Measurements from ENCODE around the gene POF1B.
A peak's percentile ranks its signal among the peaks of the same experiment; 100 is the strongest.
"Not testable (repeated sequence)": the region's sequence is repeated elsewhere in the genome, so short reads cannot be mapped to it uniquely, and the experiment has no call there.

POF1B gene, protein sequence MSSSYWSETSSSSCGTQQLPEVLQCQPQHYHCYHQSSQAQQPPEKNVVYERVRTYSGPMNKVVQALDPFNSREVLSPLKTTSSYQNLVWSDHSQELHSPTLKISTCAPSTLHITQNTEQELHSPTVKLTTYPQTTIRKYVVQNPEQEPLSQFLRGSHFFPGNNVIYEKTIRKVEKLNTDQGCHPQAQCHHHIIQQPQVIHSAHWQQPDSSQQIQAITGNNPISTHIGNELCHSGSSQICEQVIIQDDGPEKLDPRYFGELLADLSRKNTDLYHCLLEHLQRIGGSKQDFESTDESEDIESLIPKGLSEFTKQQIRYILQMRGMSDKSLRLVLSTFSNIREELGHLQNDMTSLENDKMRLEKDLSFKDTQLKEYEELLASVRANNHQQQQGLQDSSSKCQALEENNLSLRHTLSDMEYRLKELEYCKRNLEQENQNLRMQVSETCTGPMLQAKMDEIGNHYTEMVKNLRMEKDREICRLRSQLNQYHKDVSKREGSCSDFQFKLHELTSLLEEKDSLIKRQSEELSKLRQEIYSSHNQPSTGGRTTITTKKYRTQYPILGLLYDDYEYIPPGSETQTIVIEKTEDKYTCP

DNA sequence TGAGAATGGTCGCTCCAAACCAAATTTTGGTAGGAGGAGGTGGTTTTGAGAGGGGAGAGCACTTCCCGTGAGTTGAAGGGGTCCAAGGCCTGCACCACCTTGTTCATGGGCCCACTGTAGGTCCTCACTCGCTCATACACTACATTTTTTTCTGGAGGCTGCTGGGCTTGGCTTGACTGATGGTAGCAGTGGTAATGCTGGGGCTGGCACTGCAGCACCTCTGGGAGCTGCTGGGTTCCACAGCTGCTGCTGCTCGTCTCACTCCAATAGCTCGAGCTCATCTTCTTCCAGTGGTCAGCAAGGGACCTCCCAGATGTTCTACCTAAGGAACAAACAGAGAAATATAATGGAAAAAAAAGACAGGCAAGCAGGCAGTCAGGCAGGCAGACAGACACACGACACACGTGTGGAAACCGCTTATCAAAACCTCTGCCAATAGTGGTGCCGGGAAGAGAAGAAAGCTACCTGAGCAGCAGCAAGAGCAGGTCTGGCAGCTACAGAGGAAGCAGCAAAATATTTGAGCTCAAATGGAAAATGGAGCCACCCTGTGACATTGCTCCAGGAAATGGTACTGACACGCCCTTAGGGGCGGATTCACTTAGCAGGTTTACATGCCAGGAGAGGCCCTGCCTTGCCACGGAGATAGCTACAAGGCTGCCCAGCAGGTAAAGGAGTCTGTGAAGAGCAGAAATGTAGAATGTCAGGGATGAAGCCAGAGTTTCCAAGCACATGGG is at the start of gene POF1B:
POF1B (minus strand) TSS at position 492 of the 734 bp plus-strand sequence; CDS start at position 281, 211 bp downstream.
- DNase-seq: no peak

DNA sequence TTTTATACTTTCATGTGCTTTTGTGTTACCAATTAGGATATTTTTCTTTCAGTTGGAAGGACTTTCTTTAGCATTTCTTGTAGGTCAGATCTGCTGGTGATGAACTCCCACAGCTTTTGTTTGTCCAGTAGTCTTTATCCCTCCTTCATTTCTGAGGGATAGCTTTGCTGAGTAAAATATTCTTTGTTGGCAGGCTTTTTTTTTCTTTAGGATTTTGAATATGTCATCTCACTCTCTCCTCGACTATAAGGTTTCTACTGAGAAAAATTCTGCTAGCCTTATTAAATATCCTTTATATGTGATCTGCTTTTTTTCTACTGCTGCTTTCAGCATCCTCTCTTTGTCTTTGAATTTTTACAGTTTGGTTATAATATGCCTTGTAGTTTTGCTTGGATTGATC is 49.6 kb upstream of the POF1B start:
- DNase-seq: no peak

- DNase-seq: no peak
Observed at GRCh38 chrX:85419293-85419692, 39.8 kb upstream of the POF1B start.

DNA sequence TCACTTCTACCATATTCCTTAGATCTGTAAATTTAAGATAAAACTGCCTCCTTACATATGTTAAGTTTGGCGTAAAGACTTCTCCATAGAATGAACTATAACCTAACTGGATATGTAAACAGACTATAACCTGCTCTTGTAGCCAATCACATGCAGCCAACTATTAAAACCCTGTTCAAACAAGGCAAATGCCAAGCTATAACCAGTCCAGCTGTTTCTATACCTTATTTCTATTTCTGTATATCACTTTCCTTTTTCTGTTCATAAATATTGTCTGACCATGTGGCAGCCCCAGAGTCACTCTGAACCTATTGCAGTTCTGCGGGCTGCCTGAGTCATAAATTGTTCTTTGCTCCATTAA is 12.4 kb upstream of the POF1B start:
- DNase-seq: no peak

DNA sequence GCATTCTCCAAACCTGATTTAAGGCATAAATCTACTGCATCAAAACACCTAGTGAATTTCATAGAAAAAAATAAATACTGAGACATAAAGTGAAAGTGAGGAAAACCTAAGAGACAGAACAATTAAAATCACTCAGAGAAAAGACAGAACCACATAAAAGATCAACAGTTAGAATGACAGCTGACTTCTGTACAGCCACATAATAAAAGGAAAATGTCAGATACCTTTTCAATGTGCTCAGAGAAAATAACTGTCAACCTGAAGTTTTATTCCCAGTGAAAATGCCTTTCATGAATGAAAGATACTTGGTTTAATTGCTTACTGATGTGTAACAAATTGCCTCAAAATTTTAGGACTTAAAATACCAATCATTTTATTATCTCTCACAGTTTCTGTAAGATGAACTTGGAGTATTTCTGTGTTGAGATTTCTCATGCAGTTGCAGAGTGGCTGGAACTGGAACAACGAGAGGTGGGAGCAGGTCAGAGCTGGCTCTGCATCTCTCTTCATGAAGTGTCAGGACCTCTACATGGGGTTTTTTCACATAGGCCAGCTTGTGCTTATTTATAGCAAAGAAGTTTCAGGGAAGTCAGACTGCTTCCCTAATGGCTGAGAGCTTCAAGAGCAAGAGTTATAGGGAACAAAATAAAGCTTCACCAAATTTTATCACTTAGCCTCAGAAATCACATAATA is 11.9 kb upstream of the POF1B start:
- no peak for DNase-seq

GRCh38 chrX:85381602-85382001 is 2.1 kb upstream of the POF1B start:
- no peak for DNase-seq

- no peak for DNase-seq
Observed at GRCh38 chrX:85378461-85378860, 1.0 kb downstream of the POF1B start.

DNA sequence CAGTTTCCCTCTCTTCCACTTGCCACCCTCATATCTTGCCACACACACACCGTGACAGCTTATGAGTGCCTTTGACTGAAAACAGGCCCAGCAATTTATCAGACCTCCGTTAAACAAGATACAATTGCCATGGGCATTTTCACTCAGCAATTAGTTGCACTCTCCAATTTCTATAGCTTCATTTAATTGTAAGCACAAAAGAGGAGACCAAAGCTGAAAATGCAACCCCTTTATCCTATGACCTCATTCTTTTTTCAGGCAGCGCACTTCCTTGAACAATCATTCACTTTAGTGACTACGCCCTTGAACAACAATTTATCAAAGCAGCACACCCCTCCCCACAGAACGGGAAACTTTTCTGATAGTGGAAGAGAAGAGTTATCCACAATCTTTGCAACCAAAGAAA is 4.1 kb downstream of the POF1B start:
- no peak for DNase-seq

GRCh38 chrX:85365370-85365995 is 14.0 kb downstream of the POF1B start:
- DNase-seq: no peak

GRCh38 chrX:85359051-85359450 is 20.4 kb downstream of the POF1B start:
- no peak for DNase-seq

DNA sequence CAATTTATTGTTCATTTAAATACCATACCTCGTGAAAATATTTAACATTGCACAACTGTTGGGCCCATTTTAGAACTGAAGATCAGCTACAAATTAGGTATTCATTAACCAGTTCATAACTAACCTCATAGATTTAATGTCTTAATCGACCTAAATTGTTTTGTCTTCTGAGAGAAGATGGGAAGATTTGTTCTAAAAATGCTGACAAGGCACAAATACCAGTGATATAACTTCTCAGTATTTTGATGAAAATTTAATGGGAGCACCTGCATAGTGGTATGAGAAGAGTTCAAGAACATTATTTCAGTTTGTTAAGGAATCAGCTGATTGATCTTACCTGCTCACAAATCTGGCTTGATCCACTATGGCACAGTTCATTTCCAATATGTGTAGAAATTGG is 33.9 kb downstream of the POF1B start:
- DNase-seq: no peak

DNA sequence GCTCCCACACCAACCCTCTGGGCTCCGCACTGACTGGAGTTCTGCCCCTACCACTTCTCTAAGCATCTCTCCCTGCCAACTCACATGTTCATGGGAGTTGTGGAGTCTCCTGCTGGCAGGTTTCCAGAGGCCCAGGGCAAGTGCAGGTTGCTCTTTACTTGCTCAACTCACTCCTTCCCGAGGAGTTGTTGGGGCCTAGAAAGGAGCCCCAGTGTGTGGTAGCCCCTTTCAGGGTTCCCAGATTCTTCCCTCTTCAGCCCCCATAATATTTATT is 52.5 kb downstream of the POF1B start:
- DNase-seq: no peak

DNA sequence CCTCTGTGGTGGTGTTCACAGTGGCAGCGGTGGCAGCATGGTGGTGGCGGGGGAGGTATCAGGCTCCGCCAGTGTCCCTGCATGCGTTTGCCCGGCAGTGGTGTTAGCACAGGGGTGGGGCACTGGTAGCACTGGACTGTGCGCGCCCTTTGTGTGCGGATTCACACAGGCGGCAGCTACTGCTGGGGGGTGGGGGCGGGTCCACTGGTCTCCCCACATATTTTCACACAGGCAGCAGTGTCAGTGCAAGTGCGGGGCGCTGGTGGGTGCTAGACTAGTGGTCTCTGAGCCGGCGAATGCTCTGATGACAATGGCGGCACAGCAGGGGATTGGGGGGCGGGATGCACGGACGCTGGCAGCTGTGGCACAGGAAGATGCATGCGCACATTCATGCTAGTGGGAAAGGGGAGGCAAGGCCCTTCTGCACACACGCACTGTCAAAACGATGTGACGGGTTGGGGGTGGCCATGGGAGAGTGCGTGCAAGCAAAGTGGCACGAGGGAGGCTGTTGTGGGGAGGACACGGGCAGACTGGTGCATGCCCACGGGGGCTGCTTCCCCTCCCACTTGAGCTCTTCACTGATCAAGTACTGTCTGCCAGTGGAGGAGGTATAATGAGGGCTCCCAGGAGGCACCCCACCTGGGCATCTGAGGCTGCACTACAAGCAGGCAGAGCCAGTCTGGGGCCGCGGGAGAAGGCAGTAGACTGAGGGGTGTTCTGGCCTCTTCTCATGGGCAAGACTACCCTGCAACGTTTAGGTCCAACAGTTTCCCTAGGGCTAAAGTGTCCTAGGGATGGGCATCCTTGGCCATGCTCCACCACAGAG is 53.0 kb downstream of the POF1B start:
- no peak for DNase-seq

DNA sequence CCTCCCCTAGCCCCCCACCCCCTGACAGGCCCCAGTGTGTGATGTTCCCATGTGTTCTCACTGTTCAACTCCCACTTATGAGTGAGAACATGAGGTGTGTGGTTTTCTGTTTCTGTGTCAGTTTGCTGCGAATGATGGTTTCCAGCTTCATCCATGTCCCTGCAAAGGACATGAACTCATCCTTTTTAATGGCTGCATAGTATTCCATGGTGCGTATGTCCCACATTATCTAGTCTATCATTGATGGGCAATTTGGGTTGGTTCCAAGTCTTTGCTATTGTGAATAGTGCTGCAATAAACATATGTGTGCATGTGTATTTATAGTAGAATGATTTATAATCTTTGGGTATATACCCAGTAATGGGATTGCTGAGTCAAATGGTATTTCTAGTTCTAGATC is 68.1 kb downstream of the POF1B start:
- DNase-seq: not testable (repeated sequence)

GRCh38 chrX:85309717-85310116 is 69.7 kb downstream of the POF1B start:
- DNase-seq: no peak

DNA sequence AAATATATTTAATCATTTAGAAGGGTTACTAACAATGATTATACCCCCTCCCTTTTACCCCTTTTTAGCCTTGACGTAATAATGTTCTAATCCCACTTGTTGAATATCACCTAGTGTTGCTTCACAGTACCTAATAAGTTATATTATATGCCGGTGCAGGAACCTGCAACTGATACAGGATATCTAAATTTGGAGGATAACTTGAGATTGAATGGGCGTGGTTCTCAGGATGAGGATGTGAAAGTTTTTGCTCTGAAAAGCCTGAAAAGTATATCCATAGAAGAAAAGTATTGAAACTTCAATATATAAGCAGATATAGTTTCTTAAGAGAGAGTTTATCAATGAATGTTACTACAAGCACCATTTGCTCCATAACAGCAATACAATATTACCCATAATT is 75.9 kb downstream of the POF1B start:
- no peak for DNase-seq

DNA sequence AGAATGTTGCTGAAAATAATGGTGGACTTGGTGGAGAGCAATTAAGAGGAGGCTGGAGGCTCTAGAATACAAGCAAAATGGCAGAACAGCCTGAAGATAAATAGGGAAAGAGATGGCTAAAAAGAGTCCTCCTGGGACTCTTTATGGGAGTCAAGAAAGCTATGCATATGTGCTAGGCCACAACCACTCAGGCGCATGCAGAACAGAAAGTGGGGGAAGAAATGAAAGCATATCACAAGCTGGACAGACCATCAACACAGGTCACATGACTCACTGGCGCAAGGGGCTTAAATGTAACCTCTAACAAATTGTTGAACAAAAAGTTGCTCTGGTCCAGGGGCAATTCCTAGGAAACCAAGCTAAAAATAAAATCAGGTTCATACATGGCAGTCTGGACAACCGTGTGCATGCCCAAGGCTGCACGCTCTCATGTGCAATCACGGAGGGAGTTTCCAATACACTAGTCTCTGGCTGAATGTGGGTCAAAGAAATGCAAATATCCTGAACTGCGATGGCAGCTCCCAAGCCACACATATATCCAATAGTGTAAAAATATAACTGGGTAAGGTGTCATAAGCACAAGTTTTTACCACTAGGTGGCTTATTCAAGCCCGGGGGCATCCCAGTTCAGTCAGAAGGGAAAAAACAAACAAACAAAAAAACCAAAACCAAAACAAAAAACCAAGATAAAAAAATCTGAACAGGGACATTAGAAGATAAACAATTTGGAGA is 90.3 kb downstream of the POF1B start:
- DNase-seq: no peak

DNA sequence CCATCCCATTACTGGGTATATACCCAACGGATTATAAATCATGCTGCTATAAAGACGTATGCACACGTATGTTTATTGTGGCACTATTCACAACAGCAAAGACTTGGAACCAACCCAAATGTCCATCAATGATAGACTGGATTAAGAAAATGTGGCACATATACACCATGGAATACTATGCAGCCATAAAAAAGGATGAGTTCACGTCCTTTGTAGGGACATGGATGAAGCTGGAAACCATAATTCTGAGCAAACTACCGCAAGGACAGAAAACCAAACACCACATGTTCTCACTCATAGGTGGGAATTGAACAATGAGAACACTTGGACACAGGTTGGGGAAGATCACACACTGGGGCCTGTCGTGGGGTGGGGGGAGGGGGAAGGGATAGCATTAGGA is 94.2 kb downstream of the POF1B start:
- not testable (repeated sequence) for DNase-seq

GRCh38 chrX:85244450-85245211 is 134.8 kb downstream of the POF1B start:
- peak; percentile 29 for DNase-seq

GRCh38 chrX:85243761-85244449 is 135.6 kb downstream of the POF1B start, which contains the start of the genes SATL1 and ZNF711:
Gene SATL1 (minus strand): TSS chrX:85243779. CDS start chrX:85108968, 134,811 bp downstream.
Gene ZNF711 (plus strand): TSS chrX:85243991. CDS start chrX:85247573, 3,582 bp downstream.
- peak; percentile 89 for DNase-seq
